ENCODE measurements around the gene SLC43A2. TPM values are rescaled to one million over a fixed set of nuclear protein-coding genes. Genes with fewer than 3 reads are reported as not detected.

The SLC43A2 gene
- polyA plus RNA-seq, 1 of the 3 experiments (the other 2 are of a cell fraction): 9.8 TPM

DNA sequence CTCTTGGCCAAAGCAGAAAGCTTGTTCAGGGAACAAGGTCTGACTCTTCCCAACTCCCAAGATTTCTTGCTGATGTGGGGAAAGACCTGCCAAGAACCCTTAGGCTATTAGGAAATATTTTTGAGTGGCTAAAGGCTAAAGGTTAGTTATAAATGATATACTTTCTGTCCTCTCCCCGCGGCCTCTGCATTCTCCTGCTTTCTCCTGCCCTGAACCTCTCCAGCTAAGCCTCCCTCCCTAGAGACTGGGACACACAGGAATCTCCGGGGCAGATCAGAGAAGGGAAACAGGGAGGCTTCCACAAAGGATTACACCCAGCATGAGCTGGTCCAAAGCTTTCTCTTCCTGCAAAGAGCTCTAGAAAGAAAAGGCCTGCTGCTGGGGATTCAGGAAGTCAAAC is 2.3 kb downstream of the SLC43A2 start:
- ChIA-PET CTCF (interaction anchor here (0.8 to 2.1 kb wide), 3 partner anchors 22 to 264 kb away, joined by 3 to 11 read pairs (median 3); partner anchors contain the start of gene RILP), POLR2A (no interaction called here)
- Histone ChIP-seq H3K27ac (ENCODE audit: low read depth in 2 of 2, low read length in 1 of 2) (no peak overlapping the region), H3K9ac (no peak overlapping the region), H2AFZ (ENCODE audit: low read depth) (no peak overlapping the region), H3K4me3 (ENCODE audit: low read depth in 2 of 2, low read length in 1 of 2) (no peak overlapping the region), H3K4me2 (no peak overlapping the region), H3F3A (replicated peaks; ENCODE audit: insufficient read depth) (no peaks in the 10 kb centered on the region), H4K20me1 (ENCODE audit: insufficient read depth) (no peaks in the 10 kb centered on the region), H3K36me3 (replicated peaks in 1 of 2; ENCODE audit: control insufficient read depth in 1 of 2, insufficient read depth in 2 of 2, low read length in 1 of 2) (no peaks in the 10 kb centered on the region), H3K27me3 (ENCODE audit: insufficient read depth) (no peaks in the 10 kb centered on the region), H3K9me3 (no peaks in the 10 kb centered on the region), H3K79me2 (ENCODE audit: insufficient read depth) (no peaks in the 10 kb centered on the region), H3K4me1 (ENCODE audit: control insufficient read depth in 1 of 2, insufficient read depth in 2 of 2, low read depth in 1 of 2, low read length in 1 of 2) (peaks cover 3 to 13% of the 10 kb centered on the region in 2 experiments; a peak in 2 of 4 replicates), H3K9me2 (no peaks in the 10 kb centered on the region)
- DNase-seq: no peak
- 81% methylated on average over 3 of the region's 3 CpGs for WGBS (ENCODE audit: low lambda C conversion rate)
- TF ChIP-seq FOXM1 (IDR thresholded peaks at IDR 0.05; ENCODE audit: low read depth) (no peak), TEAD4 (IDR thresholded peaks at IDR 0.05; ENCODE audit: borderline replicate concordance, insufficient read depth) (no peak), YY1 (IDR thresholded peaks at IDR 0.05; ENCODE audit: low read depth) (no peak), ELF1 (IDR thresholded peaks at IDR 0.05) (no peak), FOXJ3 (CRISPR knock-in tag; IDR thresholded peaks at IDR 0.05) (no peak), FOSL2 (IDR thresholded peaks at IDR 0.05; ENCODE audit: borderline replicate concordance, low read depth) (no peak)
- TF ChIP-seq, protein P1, sequence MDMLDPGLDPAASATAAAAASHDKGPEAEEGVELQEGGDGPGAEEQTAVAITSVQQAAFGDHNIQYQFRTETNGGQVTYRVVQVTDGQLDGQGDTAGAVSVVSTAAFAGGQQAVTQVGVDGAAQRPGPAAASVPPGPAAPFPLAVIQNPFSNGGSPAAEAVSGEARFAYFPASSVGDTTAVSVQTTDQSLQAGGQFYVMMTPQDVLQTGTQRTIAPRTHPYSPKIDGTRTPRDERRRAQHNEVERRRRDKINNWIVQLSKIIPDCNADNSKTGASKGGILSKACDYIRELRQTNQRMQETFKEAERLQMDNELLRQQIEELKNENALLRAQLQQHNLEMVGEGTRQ (IDR thresholded peaks at IDR 0.05; ENCODE audit: borderline replicate concordance, low read depth, low read length): no peak

DNA sequence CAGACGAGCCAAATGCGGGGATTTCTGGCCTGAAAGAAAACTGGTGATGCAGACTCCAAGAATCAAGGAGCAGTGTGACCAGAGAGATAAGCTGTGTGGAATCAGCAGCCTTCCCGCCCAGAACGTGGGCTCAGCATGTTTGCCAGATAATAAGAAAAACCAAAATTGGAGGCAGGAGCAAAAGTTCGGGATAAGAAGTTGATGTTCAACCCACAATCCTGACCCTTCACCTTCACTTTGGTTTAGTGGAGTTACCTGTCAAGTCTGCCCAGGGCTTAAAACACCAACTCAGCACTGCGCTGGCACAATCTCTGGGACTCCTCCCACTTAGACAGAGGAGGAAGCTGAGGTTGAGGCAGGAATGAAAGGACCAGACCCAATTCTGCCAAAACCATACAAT is 3.1 kb downstream of the SLC43A2 start:
- Histone ChIP-seq H4K20me1 (ENCODE audit: insufficient read depth) (no peaks in the 10 kb centered on the region), H3K27ac (ENCODE audit: low read depth in 2 of 2, low read length in 1 of 2) (no peak overlapping the region), H3K27me3 (ENCODE audit: insufficient read depth) (no peaks in the 10 kb centered on the region), H3K9ac (no peak overlapping the region), H2AFZ (ENCODE audit: low read depth) (no peak overlapping the region), H3K4me3 (ENCODE audit: low read depth in 2 of 2, low read length in 1 of 2) (no peak overlapping the region), H3K36me3 (replicated peaks in 1 of 2; ENCODE audit: control insufficient read depth in 1 of 2, insufficient read depth in 2 of 2, low read length in 1 of 2) (no peaks in the 10 kb centered on the region), H3K79me2 (ENCODE audit: insufficient read depth) (no peaks in the 10 kb centered on the region), H3K4me1 (ENCODE audit: control insufficient read depth in 1 of 2, insufficient read depth in 2 of 2, low read depth in 1 of 2, low read length in 1 of 2) (peaks cover 3 to 13% of the 10 kb centered on the region in 2 experiments; a peak in 2 of 4 replicates), H3K9me3 (no peaks in the 10 kb centered on the region), H3F3A (replicated peaks; ENCODE audit: insufficient read depth) (no peaks in the 10 kb centered on the region), H3K9me2 (no peaks in the 10 kb centered on the region), H3K4me2 (no peak overlapping the region)
- ChIA-PET POLR2A (no interaction called here), CTCF (interaction anchor here (1.0 to 2.1 kb wide), 4 partner anchors 9 to 51 kb away, joined by 3 to 11 read pairs (median 4); partner anchors contain the start of gene RILP)
- 93% methylated on average over 6 of the region's 6 CpGs for WGBS (ENCODE audit: low lambda C conversion rate)
- DNase-seq: no peak
- no peak for TF ChIP-seq RAD21 (IDR thresholded peaks at IDR 0.05; ENCODE audit: low read length)
- no peak for TF ChIP-seq JUND (IDR thresholded peaks at IDR 0.05)
- TF ChIP-seq NFIC (IDR thresholded peaks at IDR 0.05; ENCODE audit: borderline replicate concordance): no peak
- no peak for TF ChIP-seq YY1 (IDR thresholded peaks at IDR 0.05; ENCODE audit: low read depth)
- TF ChIP-seq, protein P2, sequence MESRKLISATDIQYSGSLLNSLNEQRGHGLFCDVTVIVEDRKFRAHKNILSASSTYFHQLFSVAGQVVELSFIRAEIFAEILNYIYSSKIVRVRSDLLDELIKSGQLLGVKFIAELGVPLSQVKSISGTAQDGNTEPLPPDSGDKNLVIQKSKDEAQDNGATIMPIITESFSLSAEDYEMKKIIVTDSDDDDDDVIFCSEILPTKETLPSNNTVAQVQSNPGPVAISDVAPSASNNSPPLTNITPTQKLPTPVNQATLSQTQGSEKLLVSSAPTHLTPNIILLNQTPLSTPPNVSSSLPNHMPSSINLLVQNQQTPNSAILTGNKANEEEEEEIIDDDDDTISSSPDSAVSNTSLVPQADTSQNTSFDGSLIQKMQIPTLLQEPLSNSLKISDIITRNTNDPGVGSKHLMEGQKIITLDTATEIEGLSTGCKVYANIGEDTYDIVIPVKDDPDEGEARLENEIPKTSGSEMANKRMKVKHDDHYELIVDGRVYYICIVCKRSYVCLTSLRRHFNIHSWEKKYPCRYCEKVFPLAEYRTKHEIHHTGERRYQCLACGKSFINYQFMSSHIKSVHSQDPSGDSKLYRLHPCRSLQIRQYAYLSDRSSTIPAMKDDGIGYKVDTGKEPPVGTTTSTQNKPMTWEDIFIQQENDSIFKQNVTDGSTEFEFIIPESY (IDR thresholded peaks at IDR 0.05; ENCODE audit: borderline replicate concordance, low read depth): no peak
- no peak for TF ChIP-seq RFX5 (IDR thresholded peaks at IDR 0.05; ENCODE audit: low read length)
- TF ChIP-seq, protein P3, sequence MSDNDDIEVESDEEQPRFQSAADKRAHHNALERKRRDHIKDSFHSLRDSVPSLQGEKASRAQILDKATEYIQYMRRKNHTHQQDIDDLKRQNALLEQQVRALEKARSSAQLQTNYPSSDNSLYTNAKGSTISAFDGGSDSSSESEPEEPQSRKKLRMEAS (IDR thresholded peaks at IDR 0.05; ENCODE audit: low read depth): no peak
- no peak for TF ChIP-seq GABPA (IDR thresholded peaks at IDR 0.05; ENCODE audit: low read depth)
- TF ChIP-seq TCF12 (IDR thresholded peaks at IDR 0.05): no peak
- TF ChIP-seq FOXJ3 (CRISPR knock-in tag; IDR thresholded peaks at IDR 0.05): no peak
- TF ChIP-seq TAF1 (IDR thresholded peaks at IDR 0.05; ENCODE audit: borderline replicate concordance, low read depth, low read length): no peak
- TF ChIP-seq EP300 (IDR thresholded peaks at IDR 0.05; ENCODE audit: borderline replicate concordance in 1 of 2, low read depth in 1 of 2, low read length in 1 of 2): no peak
- no peak for TF ChIP-seq POLR2AphosphoS5 (IDR thresholded peaks at IDR 0.05; ENCODE audit: low read depth, low read length)
- TF ChIP-seq RCOR1 (IDR thresholded peaks at IDR 0.05; ENCODE audit: low read length): no peak
- TF ChIP-seq, protein P4, sequence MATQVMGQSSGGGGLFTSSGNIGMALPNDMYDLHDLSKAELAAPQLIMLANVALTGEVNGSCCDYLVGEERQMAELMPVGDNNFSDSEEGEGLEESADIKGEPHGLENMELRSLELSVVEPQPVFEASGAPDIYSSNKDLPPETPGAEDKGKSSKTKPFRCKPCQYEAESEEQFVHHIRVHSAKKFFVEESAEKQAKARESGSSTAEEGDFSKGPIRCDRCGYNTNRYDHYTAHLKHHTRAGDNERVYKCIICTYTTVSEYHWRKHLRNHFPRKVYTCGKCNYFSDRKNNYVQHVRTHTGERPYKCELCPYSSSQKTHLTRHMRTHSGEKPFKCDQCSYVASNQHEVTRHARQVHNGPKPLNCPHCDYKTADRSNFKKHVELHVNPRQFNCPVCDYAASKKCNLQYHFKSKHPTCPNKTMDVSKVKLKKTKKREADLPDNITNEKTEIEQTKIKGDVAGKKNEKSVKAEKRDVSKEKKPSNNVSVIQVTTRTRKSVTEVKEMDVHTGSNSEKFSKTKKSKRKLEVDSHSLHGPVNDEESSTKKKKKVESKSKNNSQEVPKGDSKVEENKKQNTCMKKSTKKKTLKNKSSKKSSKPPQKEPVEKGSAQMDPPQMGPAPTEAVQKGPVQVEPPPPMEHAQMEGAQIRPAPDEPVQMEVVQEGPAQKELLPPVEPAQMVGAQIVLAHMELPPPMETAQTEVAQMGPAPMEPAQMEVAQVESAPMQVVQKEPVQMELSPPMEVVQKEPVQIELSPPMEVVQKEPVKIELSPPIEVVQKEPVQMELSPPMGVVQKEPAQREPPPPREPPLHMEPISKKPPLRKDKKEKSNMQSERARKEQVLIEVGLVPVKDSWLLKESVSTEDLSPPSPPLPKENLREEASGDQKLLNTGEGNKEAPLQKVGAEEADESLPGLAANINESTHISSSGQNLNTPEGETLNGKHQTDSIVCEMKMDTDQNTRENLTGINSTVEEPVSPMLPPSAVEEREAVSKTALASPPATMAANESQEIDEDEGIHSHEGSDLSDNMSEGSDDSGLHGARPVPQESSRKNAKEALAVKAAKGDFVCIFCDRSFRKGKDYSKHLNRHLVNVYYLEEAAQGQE (IDR thresholded peaks at IDR 0.05; ENCODE audit: low read depth, low read length): no peak
- TF ChIP-seq CHD2 (IDR thresholded peaks at IDR 0.05; ENCODE audit: low read length, partially characterized antibody): no peak
- TF ChIP-seq FOXM1 (IDR thresholded peaks at IDR 0.05; ENCODE audit: low read depth): no peak
- TF ChIP-seq, protein P5, sequence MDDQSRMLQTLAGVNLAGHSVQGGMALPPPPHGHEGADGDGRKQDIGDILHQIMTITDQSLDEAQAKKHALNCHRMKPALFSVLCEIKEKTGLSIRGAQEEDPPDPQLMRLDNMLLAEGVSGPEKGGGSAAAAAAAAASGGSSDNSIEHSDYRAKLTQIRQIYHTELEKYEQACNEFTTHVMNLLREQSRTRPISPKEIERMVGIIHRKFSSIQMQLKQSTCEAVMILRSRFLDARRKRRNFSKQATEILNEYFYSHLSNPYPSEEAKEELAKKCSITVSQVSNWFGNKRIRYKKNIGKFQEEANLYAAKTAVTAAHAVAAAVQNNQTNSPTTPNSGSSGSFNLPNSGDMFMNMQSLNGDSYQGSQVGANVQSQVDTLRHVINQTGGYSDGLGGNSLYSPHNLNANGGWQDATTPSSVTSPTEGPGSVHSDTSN (IDR thresholded peaks at IDR 0.05): no peak

All from SK-N-SH (cell line).